Testis (tissue), 3 donors: ENCODE measurements around the gene UTP3. TPM values are rescaled to one million over a fixed set of nuclear protein-coding genes. Genes with fewer than 3 reads are reported as not detected.

Source experiments
- DNase-seq: peaks from one replicate; pipeline ENCODE4 v3.0.0-alpha.2; 2019
- H3K27ac ChIP-seq, 2 donors: fragments of 200-600 bp; sonication (generic); one replicate each; pipeline ENCODE4 v1.5.1; 2019
- H3K27me3 ChIP-seq: fragments of 200-600 bp; sonication (generic); one replicate; pipeline ENCODE4 v1.5.1; 2019
- H3K36me3 ChIP-seq: fragments of 200-600 bp; sonication (generic); one replicate; pipeline ENCODE4 v1.5.1; 2017; ENCODE audit warnings: low read depth; ENCODE audit errors: missing control alignments
- H3K4me1 ChIP-seq: fragments of 200-600 bp; sonication (generic); one replicate; pipeline ENCODE4 v1.5.1; 2019
- H3K4me3 ChIP-seq, 2 donors: fragments of 200-600 bp; sonication (generic); one replicate each; pipeline ENCODE4 v1.5.1; 2017 to 2019
- H3K9me3 ChIP-seq: fragments of 200-600 bp; sonication (generic); one replicate; pipeline ENCODE4 v1.5.1; 2017
- POLR2A ChIP-seq: fragments of 450-650 bp; IDR thresholded peaks from one replicate; pipeline ENCODE4 v1.6.1; 2017; ENCODE audit warnings: antibody characterized with exemption, mild to moderate bottlenecking, moderate library complexity
- WGBS, 2 donors: methylation state at CpG; one replicate each; pipeline ENCODE4 v1.1.5; 2018; 5-methylcytosine and 5-hydroxymethylcytosine counted together
- intact Hi-C: fragments of 100-400 bp; cut with DNase I; formaldehyde crosslinking; loops from one replicate; pipeline ENCODE4 v1.15.1; 2023; ENCODE audit warnings: low total_unique reads
- polyA plus RNA-seq: library from polyadenylated mRNA; stranded (reverse); fragments of 350-450 nt; fragmentation: Illumina TruSeq; extraction: RNeasy Lipid Tissue Mini Kit (QIAGEN cat#74804); gene quantifications from one replicate; pipeline ENCODE4 v1.2.3, GENCODE V29; 2014; ENCODE audit warnings: low read depth, low replicate concordance; ENCODE audit not compliant: insufficient read depth
- total RNA-seq, 2 donors: library from RNA; depleted of rRNA; stranded (reverse); fragments of >200 nt; gene quantifications; one replicate each; pipeline ENCODE4 v1.2.3, GENCODE V29; 2016
- TF ChIP-seq, protein P1 (sequence below), 3 experiments: fragments of 450-650 bp in 2 of 3; fragments of 200-600 bp in 1 of 3; sonication (generic) in 1 of 3; IDR thresholded peaks; one replicate each; pipeline ENCODE4 v1.5.1; 2016 to 2019; ENCODE audit warnings: antibody characterized with exemption in 3 of 3, mild to moderate bottlenecking in 2 of 3, moderate library complexity in 1 of 3

The UTP3 gene
- total and polyA plus RNA-seq, 3 donors from 2014 or later = 18.5 to 26.0 (median 25.4) TPM

GRCh38 chr4:70705183-70706043 is 17.1 kb downstream of the UTP3 start:
- WGBS, 2 donors = 0 to 1% methylated on average over 11 to 70 of the region's 86 CpGs
- peak overlapping the region; percentile 86 to 94 for H3K27ac ChIP-seq
- H3K9me3 ChIP-seq = no peaks in the 10 kb centered on the region
- H3K4me3 ChIP-seq = peak overlapping the region; percentile 72 to 88
- H3K36me3 ChIP-seq = no peaks in the 10 kb centered on the region
- intact Hi-C loops = no loop called here
- peaks cover 11% of the 10 kb centered on the region for H3K4me1 ChIP-seq
- DNase-seq = peak; percentile 77
- H3K27me3 ChIP-seq = no peaks in the 10 kb centered on the region
- no peak for TF ChIP-seq POLR2A
- TF ChIP-seq, protein P1, sequence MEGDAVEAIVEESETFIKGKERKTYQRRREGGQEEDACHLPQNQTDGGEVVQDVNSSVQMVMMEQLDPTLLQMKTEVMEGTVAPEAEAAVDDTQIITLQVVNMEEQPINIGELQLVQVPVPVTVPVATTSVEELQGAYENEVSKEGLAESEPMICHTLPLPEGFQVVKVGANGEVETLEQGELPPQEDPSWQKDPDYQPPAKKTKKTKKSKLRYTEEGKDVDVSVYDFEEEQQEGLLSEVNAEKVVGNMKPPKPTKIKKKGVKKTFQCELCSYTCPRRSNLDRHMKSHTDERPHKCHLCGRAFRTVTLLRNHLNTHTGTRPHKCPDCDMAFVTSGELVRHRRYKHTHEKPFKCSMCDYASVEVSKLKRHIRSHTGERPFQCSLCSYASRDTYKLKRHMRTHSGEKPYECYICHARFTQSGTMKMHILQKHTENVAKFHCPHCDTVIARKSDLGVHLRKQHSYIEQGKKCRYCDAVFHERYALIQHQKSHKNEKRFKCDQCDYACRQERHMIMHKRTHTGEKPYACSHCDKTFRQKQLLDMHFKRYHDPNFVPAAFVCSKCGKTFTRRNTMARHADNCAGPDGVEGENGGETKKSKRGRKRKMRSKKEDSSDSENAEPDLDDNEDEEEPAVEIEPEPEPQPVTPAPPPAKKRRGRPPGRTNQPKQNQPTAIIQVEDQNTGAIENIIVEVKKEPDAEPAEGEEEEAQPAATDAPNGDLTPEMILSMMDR (IDR thresholded peaks at IDR 0.05) = no peak

- WGBS, 2 donors = 4 to 12% methylated on average over 7 of the region's 7 CpGs
- Histone ChIP-seq H3K4me3 (peak overlapping the region; percentile 72 to 88), H3K9me3 (no peaks in the 10 kb centered on the region), H3K36me3 (no peaks in the 10 kb centered on the region), H3K4me1 (peaks cover 11% of the 10 kb centered on the region), H3K27ac (peak overlapping the region; percentile 86 to 94), H3K27me3 (no peaks in the 10 kb centered on the region)
- TF ChIP-seq POLR2A = no peak
- TF ChIP-seq, protein P1 (IDR thresholded peaks at IDR 0.05) = no peak
- intact Hi-C loops = no loop called here
- DNase-seq = no peak
Measured at GRCh38 chr4:70706044-70706461, 17.7 kb downstream of the UTP3 start.

DNA sequence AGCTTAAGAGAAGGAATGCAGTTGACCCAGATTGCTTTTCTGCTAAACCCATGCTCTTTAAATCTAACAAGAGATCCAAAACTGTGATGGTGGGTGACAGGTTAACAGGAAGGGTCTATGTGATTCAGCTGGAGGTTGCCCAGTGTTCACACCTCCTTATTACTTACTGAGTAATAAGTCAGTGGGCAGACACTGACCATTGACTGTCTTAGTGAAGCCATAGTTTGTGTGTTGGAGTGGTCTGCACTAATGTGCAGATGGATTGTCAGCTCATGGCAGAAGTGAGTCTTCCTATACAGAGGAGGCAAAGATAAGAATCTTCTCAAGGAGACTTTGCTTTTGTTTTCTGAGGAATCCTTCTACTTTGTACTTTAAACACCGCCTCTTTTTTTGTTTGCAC is 18.2 kb downstream of the UTP3 start:
- H3K27ac ChIP-seq = peak overlapping the region in 1 of 2 donors; percentile 94
- 54 to 57% methylated on average over 1 of the region's 1 CpG for WGBS, 2 donors
- TF ChIP-seq, protein P1 (IDR thresholded peaks at IDR 0.05) = no peak
- no peak for TF ChIP-seq POLR2A
- peaks cover 11% of the 10 kb centered on the region for H3K4me1 ChIP-seq
- H3K9me3 ChIP-seq = no peaks in the 10 kb centered on the region
- peak overlapping the region in 1 of 2 donors; percentile 72 for H3K4me3 ChIP-seq
- no peaks in the 10 kb centered on the region for H3K27me3 ChIP-seq
- intact Hi-C loops = no loop called here
- H3K36me3 ChIP-seq = no peaks in the 10 kb centered on the region
- DNase-seq = no peak

DNA sequence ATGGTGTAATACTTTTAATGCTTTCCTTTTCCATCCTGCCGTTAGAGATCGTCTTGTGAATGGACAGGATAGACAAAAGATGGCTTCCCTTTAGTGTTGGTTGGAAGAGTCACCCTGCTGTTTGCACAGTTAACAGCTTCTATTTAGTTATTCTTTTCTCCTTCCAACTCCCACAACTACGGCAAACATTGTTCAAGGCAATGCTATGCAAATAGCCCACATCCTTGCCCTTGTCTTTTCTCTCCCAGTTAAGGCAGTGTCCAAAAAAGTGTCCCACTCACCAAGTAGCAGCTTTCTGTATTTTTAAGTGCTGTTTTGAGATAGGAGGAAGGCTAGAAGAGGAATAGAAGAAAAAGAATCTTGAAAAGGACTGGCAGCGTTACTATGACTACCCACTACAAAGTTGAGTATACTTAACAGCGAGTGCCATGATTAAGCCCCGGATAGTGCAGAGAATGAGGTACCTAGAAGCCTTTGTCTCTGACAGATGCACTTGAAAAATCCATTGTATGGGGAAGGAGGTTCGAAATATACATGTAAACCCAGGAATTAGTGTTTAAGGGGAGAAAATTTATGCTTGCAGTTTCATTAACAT is 21.4 kb downstream of the UTP3 start:
- Histone ChIP-seq H3K4me3 (no peak overlapping the region), H3K4me1 (peaks cover 7% of the 10 kb centered on the region), H3K27me3 (no peaks in the 10 kb centered on the region), H3K36me3 (no peaks in the 10 kb centered on the region), H3K9me3 (no peaks in the 10 kb centered on the region), H3K27ac (no peak overlapping the region)
- intact Hi-C loops = no loop called here
- DNase-seq = no peak
- no peak for TF ChIP-seq POLR2A
- TF ChIP-seq, protein P1 (IDR thresholded peaks at IDR 0.05) = no peak
- 82 to 89% methylated on average over 7 of the region's 7 CpGs for WGBS, 2 donors
